Hematopoietic multipotent progenitor cell treated with erythropoietin and hydrocortisone succinate and interleukin-3 and kit ligand, for 4 days (in vitro differentiated cells): ENCODE data around the gene TCF7L1.
A peak's percentile ranks its signal among the peaks of the same experiment; 100 is the strongest.
"Not testable (repeated sequence)": the region's sequence is repeated elsewhere in the genome, so short reads cannot be mapped to it uniquely, and the experiment has no call there.

ENCODE experiments used
- DNase-seq: peaks from one replicate; pipeline ENCODE4 v3.0.0-alpha.2; 2015

The TCF7L1 gene

DNA sequence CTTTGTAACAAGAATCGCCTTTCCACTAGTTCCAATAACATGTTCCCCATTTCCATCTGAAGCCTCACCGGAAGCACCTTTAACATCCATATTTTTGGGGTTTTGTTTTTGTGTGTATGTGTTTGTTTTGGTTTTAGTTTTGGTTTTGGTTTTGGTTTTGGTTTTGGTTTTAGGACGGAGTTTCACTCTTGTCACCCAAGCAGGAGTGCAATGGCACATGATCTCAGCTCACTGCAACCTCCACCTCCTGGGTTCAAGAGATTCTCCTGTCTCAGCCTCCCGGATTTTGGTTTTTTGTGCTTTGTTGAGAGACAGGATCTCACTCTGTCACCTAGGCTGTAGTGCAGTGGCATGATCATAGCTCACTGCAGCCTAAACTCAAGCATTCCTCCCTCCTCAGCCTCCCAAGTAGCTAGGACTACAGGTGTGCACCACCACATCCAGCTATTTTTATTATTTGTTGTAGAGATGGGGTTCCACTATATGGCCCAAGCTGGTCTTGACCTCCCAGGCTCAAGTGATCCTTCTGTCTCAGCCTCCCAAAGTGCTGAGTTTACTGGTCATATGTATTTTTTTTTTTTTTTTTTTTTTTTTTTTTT lies 158.3 kb downstream of the TCF7L1 start:
- DNase-seq: peak; percentile 44

DNA sequence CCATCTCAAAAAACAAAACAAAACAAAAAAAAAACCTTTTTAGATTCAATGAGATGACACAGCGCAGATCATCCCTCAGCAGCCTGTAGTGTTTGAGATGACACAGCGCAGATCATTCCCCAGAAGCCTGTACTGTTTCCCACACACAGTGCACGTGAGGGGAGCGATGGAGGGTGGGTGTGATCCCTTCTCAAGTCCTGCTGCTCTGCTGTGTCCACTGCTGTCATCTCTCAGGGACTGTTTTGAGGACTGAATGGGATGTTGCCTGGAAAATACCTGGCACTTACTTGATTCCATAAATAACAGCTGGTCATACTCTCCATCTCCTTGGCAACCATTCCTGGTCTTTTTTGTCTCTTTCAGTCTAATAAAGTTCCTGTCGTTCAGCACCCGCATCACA lies 168.9 kb downstream of the TCF7L1 start:
- no peak for DNase-seq

- no peak for DNase-seq
Measured at GRCh38 chr2:85303780-85304531, 170.8 kb downstream of the TCF7L1 start.

DNA sequence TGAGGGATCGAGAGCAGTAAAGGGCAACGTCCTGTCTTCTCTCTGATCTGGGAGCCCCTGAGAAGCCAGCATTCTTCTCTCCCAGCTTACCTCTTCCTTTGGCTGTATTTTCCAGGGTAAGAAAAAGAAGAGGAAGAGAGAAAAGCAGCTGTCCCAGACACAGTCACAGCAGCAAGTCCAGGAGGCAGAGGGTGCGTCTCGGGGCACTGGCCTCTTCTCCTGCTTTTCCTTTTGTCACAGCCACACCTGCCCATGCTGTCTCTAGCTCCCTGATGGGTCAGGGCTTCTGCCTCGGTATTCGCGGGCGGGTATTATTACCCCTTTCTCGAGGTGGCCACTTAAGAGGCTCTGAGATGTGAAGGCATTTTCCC lies 174.3 kb downstream of the TCF7L1 start:
- DNase-seq: no peak

- DNase-seq: no peak
Measured at GRCh38 chr2:85308201-85308600, 175.0 kb downstream of the TCF7L1 start.

- DNase-seq: peak; percentile 48
Measured at GRCh38 chr2:85308896-85309555, 175.8 kb downstream of the TCF7L1 start.

DNA sequence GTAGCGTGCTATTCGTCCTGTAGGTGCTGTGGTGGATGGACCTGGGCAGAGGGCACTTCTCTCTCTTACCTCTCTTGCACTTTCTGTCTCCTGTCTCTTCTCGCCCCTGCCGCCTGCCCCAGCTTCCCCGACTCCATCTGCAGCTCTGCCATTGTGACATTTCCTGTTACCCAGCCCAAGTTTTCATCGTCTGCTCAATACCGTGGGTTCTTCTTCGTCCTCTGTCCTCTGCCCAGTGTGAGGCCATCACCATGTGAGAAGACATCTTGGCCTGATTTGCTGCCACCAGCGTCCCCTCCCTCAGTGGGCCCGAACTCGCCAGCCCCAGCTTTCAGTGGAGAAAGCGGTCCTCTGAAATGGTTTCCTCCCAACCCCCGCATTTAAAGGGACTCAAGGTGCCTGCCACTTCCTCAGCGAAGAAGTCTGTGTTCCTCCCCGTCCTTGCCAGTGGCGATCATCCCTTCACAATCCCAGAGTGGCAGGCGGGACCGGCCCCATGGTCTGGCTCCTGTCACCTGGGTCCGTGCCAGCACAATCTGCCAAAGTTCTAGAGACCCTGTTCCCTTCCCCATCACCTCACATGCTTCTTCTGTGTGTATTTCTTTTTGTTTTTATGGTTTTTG lies 176.6 kb downstream of the TCF7L1 start:
- DNase-seq: peak; percentile 47

- no peak for DNase-seq
Measured at GRCh38 chr2:85310330-85310729, 177.1 kb downstream of the TCF7L1 start.

DNA sequence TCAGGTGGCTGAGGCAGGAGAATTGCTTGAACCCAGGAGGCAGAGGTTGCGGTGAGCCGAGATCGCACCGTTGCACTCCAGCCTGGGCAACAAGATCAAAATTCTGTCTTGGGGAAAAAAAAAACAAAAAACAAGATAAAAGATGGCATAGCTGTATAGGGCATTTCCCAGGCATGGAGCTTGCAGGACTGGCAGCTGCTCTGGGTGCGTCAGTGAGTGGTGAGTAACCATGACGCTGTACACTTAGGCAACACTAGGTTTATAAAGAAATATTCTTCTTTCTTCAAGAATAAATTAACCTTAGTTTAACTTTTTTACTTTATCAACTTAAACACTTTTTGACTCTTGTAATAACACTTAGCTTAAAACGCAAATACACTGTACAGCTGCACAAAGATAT lies 179.2 kb downstream of the TCF7L1 start:
- DNase-seq: no peak

- no peak for DNase-seq
Measured at GRCh38 chr2:85314884-85315242, 181.7 kb downstream of the TCF7L1 start.

GRCh38 chr2:85315921-85316320 lies 182.7 kb downstream of the TCF7L1 start:
- not testable (repeated sequence) for DNase-seq

GRCh38 chr2:85318222-85319074 lies 185.3 kb downstream of the TCF7L1 start:
- DNase-seq: no peak

DNA sequence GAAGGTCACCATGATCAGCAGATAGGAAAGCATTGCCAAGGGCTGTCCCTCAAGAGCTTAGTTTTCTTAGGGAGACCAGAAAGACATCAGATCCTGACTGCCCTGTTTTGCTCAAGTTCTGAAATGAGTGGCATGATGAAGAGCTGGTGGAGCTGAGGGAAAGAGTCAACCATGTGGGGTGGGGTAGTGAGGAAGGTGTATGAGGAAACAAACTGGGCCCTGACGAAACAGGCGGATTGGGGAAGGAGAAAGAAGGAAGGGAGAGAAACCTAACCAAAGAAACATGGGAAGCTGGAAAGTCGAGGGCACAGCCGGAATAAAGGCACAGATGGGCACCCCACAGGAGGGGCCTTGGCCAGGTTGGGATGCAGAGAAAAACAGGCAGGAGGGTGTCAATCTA lies 186.6 kb downstream of the TCF7L1 start:
- no peak for DNase-seq

DNA sequence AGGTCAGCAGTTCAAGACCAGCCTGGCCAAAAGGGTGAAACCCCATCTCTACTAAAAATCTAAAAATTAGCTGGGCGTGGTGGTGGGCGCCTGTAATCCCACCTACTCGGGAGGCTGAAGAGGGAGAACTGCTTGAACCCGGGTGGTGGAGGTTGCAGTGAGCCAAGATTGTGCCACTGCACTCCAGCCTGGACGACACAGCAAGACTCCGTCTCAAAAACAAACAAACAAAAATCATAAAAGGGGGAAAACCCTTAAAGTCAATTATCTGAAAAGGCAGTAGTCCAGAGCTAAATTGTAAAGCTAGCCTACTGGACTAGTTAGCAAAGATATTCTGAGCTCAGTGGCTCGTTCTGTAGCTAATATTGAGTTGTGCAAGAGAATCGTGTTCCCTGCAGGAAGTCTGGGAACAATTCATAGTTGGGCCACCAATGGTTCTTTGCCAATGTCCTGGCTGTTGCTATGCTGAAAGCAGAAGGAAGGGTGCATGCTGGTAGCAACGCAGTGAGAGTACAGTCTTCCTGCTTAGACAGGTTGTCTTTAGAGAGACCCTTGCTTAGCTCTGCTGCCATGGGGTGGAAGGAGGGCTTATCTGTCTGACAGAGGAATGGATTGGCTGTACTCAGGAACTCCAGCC lies 190.3 kb downstream of the TCF7L1 start:
- no peak for DNase-seq

- not testable (repeated sequence) for DNase-seq
Measured at GRCh38 chr2:85323988-85324367, 190.8 kb downstream of the TCF7L1 start.

GRCh38 chr2:85324639-85325465 lies 191.7 kb downstream of the TCF7L1 start:
- peak; percentile 58 for DNase-seq

DNA sequence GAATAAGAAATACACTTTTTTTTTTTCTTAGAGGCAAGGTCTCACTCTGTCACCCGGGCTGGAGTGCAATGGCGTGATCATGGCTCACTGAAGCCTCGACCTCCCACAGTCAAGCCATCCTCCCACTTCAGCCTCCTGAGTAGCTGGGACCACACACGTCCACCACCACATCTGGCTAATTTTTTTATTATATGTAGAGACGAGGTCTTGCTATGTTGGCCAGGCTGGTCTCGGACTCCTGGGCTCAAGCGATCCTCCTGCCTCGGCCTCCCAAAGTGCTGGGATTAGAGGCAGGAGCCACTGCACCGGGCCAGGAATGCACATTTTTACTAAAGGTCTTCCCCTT lies 192.2 kb downstream of the TCF7L1 start:
- no peak for DNase-seq

GRCh38 chr2:85326406-85327159 lies 193.4 kb downstream of the TCF7L1 start:
- peak; percentile 79 for DNase-seq

- peak; percentile 76 for DNase-seq
Measured at GRCh38 chr2:85327160-85327821, 194.1 kb downstream of the TCF7L1 start.
